ENCODE results near the gene SHC2. TPM values are rescaled to one million over a fixed set of nuclear protein-coding genes. Genes with fewer than 3 reads are reported as not detected.

Gene SHC2
- total and polyA plus RNA-seq, 7 donors, result 2.2 to 9.7 (median 4.5) TPM

DNA sequence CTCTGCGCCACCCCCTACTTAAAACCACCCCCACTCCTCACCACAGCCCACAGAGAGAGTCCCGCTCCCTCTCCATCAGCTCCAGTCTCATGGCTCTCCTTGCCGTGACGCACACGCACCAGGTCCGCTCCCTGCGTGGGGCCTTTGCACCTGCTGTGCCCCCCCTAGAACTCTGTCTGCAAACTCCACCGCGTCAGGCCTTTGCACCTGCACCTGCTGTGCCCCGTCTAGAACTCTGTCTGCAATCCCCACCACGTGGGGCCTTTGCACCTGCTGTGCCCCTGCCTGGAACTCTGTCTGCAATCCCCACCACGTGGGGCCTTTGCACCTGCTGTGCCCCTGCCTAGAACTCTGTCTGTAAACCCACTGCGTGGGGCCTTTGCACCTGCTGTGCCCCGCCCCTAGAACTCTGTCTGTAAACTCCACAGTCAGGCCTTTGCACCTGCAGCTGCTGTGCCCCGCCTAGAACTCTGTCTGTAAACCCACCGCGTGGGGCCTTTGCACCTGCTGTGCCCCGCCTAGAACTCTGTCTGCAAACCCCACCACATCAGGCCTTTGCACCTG, 4.2 kb downstream of the SHC2 start:
- intact Hi-C loops (cut with DNase I), result no loop called here
- DNase-seq (peak in 1 of 2 donors; percentile 18), ATAC-seq (no peak)
- Histone ChIP-seq H3K27ac (no peak overlapping the region), H3K9me3 (no peaks in the 10 kb centered on the region), H3K27me3 (ENCODE audit: insufficient read depth in 3 of 3, low read length in 2 of 3) (peaks cover 0 to 11% (median 1%) of the 10 kb centered on the region in 3 donors), H3K4me3 (no peak overlapping the region), H3K4me1 (no peaks in the 10 kb centered on the region), H3K36me3 (ENCODE audit: insufficient read depth in 1 of 2, low read depth in 1 of 2) (no peaks in the 10 kb centered on the region)
- no peak for TF ChIP-seq CTCF (IDR thresholded peaks at IDR 0.05)
- WGBS, 3 donors, result 59 to 65% (median 63%) methylated on average over 18 of the region's 18 CpGs

- 87 to 90% (median 89%) methylated on average over 28 to 31 of the region's 31 CpGs for WGBS, 3 donors
- Histone ChIP-seq H3K27ac (no peak overlapping the region), H3K36me3 (ENCODE audit: insufficient read depth in 1 of 2, low read depth in 1 of 2) (no peaks in the 10 kb centered on the region), H3K9me3 (no peaks in the 10 kb centered on the region), H3K27me3 (ENCODE audit: insufficient read depth in 3 of 3, low read length in 2 of 3) (peaks cover 0 to 5% (median 0%) of the 10 kb centered on the region in 3 donors), H3K4me1 (no peaks in the 10 kb centered on the region), H3K4me3 (no peak overlapping the region)
- ATAC-seq (no peak), DNase-seq (no peak)
- no peak for TF ChIP-seq CTCF (IDR thresholded peaks at IDR 0.05)
- intact Hi-C loops (cut with DNase I), result no loop called here
Observed at GRCh38 chr19:455851-456546, 4.8 kb downstream of the SHC2 start.

- Histone ChIP-seq H3K9me3 (no peaks in the 10 kb centered on the region), H3K4me3 (no peak overlapping the region), H3K36me3 (ENCODE audit: insufficient read depth in 1 of 2, low read depth in 1 of 2) (no peaks in the 10 kb centered on the region), H3K27ac (no peak overlapping the region), H3K27me3 (ENCODE audit: insufficient read depth in 3 of 3, low read length in 2 of 3) (peaks cover 0 to 3% (median 0%) of the 10 kb centered on the region in 3 donors), H3K4me1 (no peaks in the 10 kb centered on the region)
- DNase-seq (no peak), ATAC-seq (no peak)
- TF ChIP-seq CTCF (IDR thresholded peaks at IDR 0.05), result no peak
- intact Hi-C loops (cut with DNase I), result no loop called here
- WGBS, 3 donors, result 94 to 96% (median 94%) methylated on average over 39 of the region's 39 CpGs
Observed at GRCh38 chr19:455031-455705, 5.7 kb downstream of the SHC2 start.

DNA sequence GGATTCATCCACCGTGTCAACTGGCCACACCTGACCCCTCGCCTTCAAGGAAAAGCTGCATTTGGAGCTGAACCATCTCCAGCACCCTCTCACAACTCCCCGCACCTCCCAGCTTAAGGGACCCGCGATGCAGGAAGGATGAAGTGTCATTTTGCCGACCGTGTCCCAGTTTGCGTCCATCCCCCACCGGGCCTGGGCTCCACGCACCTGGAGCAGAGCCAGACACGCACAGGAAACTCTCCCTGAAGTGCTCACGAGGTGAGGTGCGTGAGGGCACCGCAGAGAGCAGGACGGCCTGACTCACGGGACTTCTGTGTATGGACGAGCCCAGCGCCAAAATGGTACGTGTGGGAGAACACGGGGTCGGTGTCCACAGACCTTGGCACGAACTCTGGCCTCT, 7.2 kb downstream of the SHC2 start:
- Histone ChIP-seq H3K27me3 (ENCODE audit: insufficient read depth in 3 of 3, low read length in 2 of 3) (no peaks in the 10 kb centered on the region), H3K4me3 (no peak overlapping the region), H3K9me3 (no peaks in the 10 kb centered on the region), H3K27ac (no peak overlapping the region), H3K4me1 (no peaks in the 10 kb centered on the region), H3K36me3 (ENCODE audit: insufficient read depth in 1 of 2, low read depth in 1 of 2) (no peaks in the 10 kb centered on the region)
- no peak for TF ChIP-seq CTCF (IDR thresholded peaks at IDR 0.05)
- intact Hi-C loops (cut with DNase I), result no loop called here
- WGBS, 3 donors, result 88 to 93% (median 90%) methylated on average over 22 of the region's 22 CpGs
- no peak for DNase-seq
- ATAC-seq, result no peak

All from psoas muscle (tissue), 8 donors.